Measurements from ENCODE around the gene IQSEC3. TPM values are rescaled to one million over a fixed set of nuclear protein-coding genes. Genes with fewer than 3 reads are reported as not detected.

Gene IQSEC3
- total and polyA plus RNA-seq, 2 of the 13 experiments (the other 11 are each of a cell fraction or from before 2014, with no cell fraction given), result not detected

- in situ Hi-C loops (cut with HindIII; ENCODE audit: extremely low pct_ligation_motif_present, low pct_unique_long_range_greater_than_20kb), result no loop called here
- intact Hi-C loops (cut with micrococcal nuclease; ENCODE audit: unreplicated experiment), result loop anchor here (1.0 kb wide), 1 partner anchor 39 kb away; no protein-coding TSS in a partner anchor
- Histone ChIP-seq H2AFZ (ENCODE audit: low read length) (no peak overlapping the region), H3K36me3 (replicated peaks in 1 of 2; ENCODE audit: control insufficient read depth in 1 of 2, insufficient read depth in 2 of 2, low read length in 2 of 2) (no peaks in the 10 kb centered on the region), H4K20me1 (ENCODE audit: insufficient read depth, low read length) (no peaks in the 10 kb centered on the region), H3K4me2 (ENCODE audit: low read depth, low read length) (no peak overlapping the region), H3K27me3 (ENCODE audit: control insufficient read depth in 1 of 2, insufficient read depth in 2 of 2, low read length in 2 of 2) (peaks cover 4 to 42% of the 10 kb centered on the region in 2 experiments), H3K9ac (ENCODE audit: insufficient read depth, low read depth, low read length) (no peak overlapping the region), H3K9me3 (ENCODE audit: low read length) (no peaks in the 10 kb centered on the region), H3K4me3 (replicated peaks in 1 of 3; ENCODE audit: insufficient read depth in 1 of 3, low read depth in 2 of 3, low read length in 3 of 3) (no peak overlapping the region), H3K79me2 (ENCODE audit: insufficient read depth, low read length) (no peaks in the 10 kb centered on the region), H3K4me1 (ENCODE audit: insufficient read depth, low read length) (peaks cover 13% of the 10 kb centered on the region), H3K27ac (ENCODE audit: extremely low read length, insufficient read depth, low read length) (no peak overlapping the region)
- no peak for FAIRE-seq
- POLR2A ChIA-PET, result no interaction called here
- CTCF ChIA-PET (ENCODE audit: low intra/inter-chr PET ratio, low total read pairs), result no interaction called here
- TF ChIP-seq ZMYM4 (CRISPR knock-in tag; IDR thresholded peaks at IDR 0.05), result no peak
- TF ChIP-seq ZNF17 (CRISPR knock-in tag; IDR thresholded peaks at IDR 0.05), result no peak
- TF ChIP-seq ZNF138 (CRISPR knock-in tag; IDR thresholded peaks at IDR 0.05; ENCODE audit: low read depth), result no peak
- TF ChIP-seq ZNF343 (CRISPR knock-in tag; IDR thresholded peaks at IDR 0.05), result no peak
- no peak for TF ChIP-seq AGO1 (IDR thresholded peaks at IDR 0.05; ENCODE audit: low read depth, low read length, poor library complexity, severe bottlenecking)
- TF ChIP-seq E2F5 (CRISPR knock-in tag; conservative IDR thresholded peaks at IDR 0.05), result no peak
- TF ChIP-seq HNF1B (CRISPR knock-in tag; IDR thresholded peaks at IDR 0.05), result no peak
- TF ChIP-seq RBM39 (IDR thresholded peaks at IDR 0.05; ENCODE audit: low read depth, low read length, poor library complexity, severe bottlenecking), result no peak
- TF ChIP-seq ZNF160 (CRISPR knock-in tag; IDR thresholded peaks at IDR 0.05), result no peak
- TF ChIP-seq FOXO1 (CRISPR knock-in tag; IDR thresholded peaks at IDR 0.05), result no peak
- no peak for TF ChIP-seq ZNF503 (CRISPR knock-in tag; IDR thresholded peaks at IDR 0.05)
- no peak for TF ChIP-seq HNF4G (IDR thresholded peaks at IDR 0.05; ENCODE audit: borderline replicate concordance, low read depth, low read length)
- no peak for TF ChIP-seq HNF4G (CRISPR knock-in tag; IDR thresholded peaks at IDR 0.05; ENCODE audit: borderline replicate concordance, low read depth)
- no peak for TF ChIP-seq JUN (CRISPR knock-in tag; IDR thresholded peaks at IDR 0.05)
- no peak for TF ChIP-seq SCMH1 (CRISPR knock-in tag; IDR thresholded peaks at IDR 0.05; ENCODE audit: borderline replicate concordance)
- TF ChIP-seq BATF2 (CRISPR knock-in tag; IDR thresholded peaks at IDR 0.05), result no peak
- no peak for TF ChIP-seq SMC3 (IDR thresholded peaks at IDR 0.05; ENCODE audit: low read length)
- no peak for TF ChIP-seq TOPORS (CRISPR knock-in tag; IDR thresholded peaks at IDR 0.05)
- TF ChIP-seq ZNF784 (CRISPR knock-in tag; IDR thresholded peaks at IDR 0.05; ENCODE audit: borderline replicate concordance), result no peak
- ATAC-seq, result no peak
- 45% methylated on average over 4 of the region's 4 CpGs for WGBS (ENCODE audit: low lambda C conversion rate)
- BruUV-seq (replicated peaks), result no TSS peak
- no peak for DNase-seq (ENCODE audit: low spot score)
These were observed 39.1 kb downstream of the IQSEC3 start for GRCh38 chr12:105696-106095.
